Measurements from ENCODE around the gene CASKIN2.

CASKIN2 gene

GRCh38 chr17:75475144-75475835 is 40.0 kb downstream of the CASKIN2 start:
- TF ChIP-seq TCF12 (IDR thresholded peaks at IDR 0.05; ENCODE audit: low read depth) (no peak), CREB1 (IDR thresholded peaks at IDR 0.05; ENCODE audit: low read depth) (no peak), FOXM1 (IDR thresholded peaks at IDR 0.05; ENCODE audit: borderline replicate concordance, low read depth) (no peak), EP300 (IDR thresholded peaks at IDR 0.05; ENCODE audit: borderline replicate concordance) (no peak), ZBTB7A (IDR thresholded peaks at IDR 0.05; ENCODE audit: low read depth) (no peak), REST (IDR thresholded peaks at IDR 0.05; ENCODE audit: low read depth) (no peak), EGR1 (IDR thresholded peaks at IDR 0.05) (no peak), NFIC (IDR thresholded peaks at IDR 0.05) (no peak), TAF1 (IDR thresholded peaks at IDR 0.05; ENCODE audit: low read depth) (no peak), TEAD4 (IDR thresholded peaks at IDR 0.05) (no peak), CEBPB (IDR thresholded peaks at IDR 0.05) (no peak), YY1 (IDR thresholded peaks at IDR 0.05; ENCODE audit: low read depth) (no peak)

- TF ChIP-seq YY1 (IDR thresholded peaks at IDR 0.05; ENCODE audit: low read depth), result no peak
- no peak for TF ChIP-seq TCF12 (IDR thresholded peaks at IDR 0.05; ENCODE audit: low read depth)
- no peak for TF ChIP-seq REST (IDR thresholded peaks at IDR 0.05; ENCODE audit: low read depth)
- no peak for TF ChIP-seq RAD21 (IDR thresholded peaks at IDR 0.05; ENCODE audit: low read depth)
- no peak for TF ChIP-seq USF1 (IDR thresholded peaks at IDR 0.05)
- no peak for TF ChIP-seq ZBTB7A (IDR thresholded peaks at IDR 0.05; ENCODE audit: low read depth)
- no peak for TF ChIP-seq TAF1 (IDR thresholded peaks at IDR 0.05; ENCODE audit: low read depth)
- no peak for TF ChIP-seq FOXM1 (IDR thresholded peaks at IDR 0.05; ENCODE audit: borderline replicate concordance, low read depth)
- TF ChIP-seq EP300 (IDR thresholded peaks at IDR 0.05; ENCODE audit: borderline replicate concordance), result no peak
- no peak for TF ChIP-seq EGR1 (IDR thresholded peaks at IDR 0.05)
- no peak for TF ChIP-seq CREB1 (IDR thresholded peaks at IDR 0.05; ENCODE audit: low read depth)
- TF ChIP-seq TEAD4 (IDR thresholded peaks at IDR 0.05), result no peak
- no peak for TF ChIP-seq NFIC (IDR thresholded peaks at IDR 0.05)
- no peak for TF ChIP-seq MAX (IDR thresholded peaks at IDR 0.05)
These were observed 40.6 kb downstream of the CASKIN2 start for GRCh38 chr17:75474736-75475135.

GRCh38 chr17:75473246-75473645 is 42.1 kb downstream of the CASKIN2 start:
- TF ChIP-seq EGR1 (IDR thresholded peaks at IDR 0.05) (no peak), FOXM1 (IDR thresholded peaks at IDR 0.05; ENCODE audit: borderline replicate concordance, low read depth) (no peak), REST (IDR thresholded peaks at IDR 0.05; ENCODE audit: low read depth) (no peak), TAF1 (IDR thresholded peaks at IDR 0.05; ENCODE audit: low read depth) (no peak), CREB1 (IDR thresholded peaks at IDR 0.05; ENCODE audit: low read depth) (no peak), NFIC (IDR thresholded peaks at IDR 0.05) (no peak), TCF12 (IDR thresholded peaks at IDR 0.05; ENCODE audit: low read depth) (no peak), TEAD4 (IDR thresholded peaks at IDR 0.05) (no peak), USF1 (IDR thresholded peaks at IDR 0.05) (no peak), MAX (IDR thresholded peaks at IDR 0.05) (no peak), EP300 (IDR thresholded peaks at IDR 0.05; ENCODE audit: borderline replicate concordance) (no peak), YY1 (IDR thresholded peaks at IDR 0.05; ENCODE audit: low read depth) (no peak), CEBPB (IDR thresholded peaks at IDR 0.05) (no peak), ZBTB7A (IDR thresholded peaks at IDR 0.05; ENCODE audit: low read depth) (no peak), RAD21 (IDR thresholded peaks at IDR 0.05; ENCODE audit: low read depth) (no peak)

- TF ChIP-seq MAX (IDR thresholded peaks at IDR 0.05) (peak; percentile 27; the same call in 1 of the 2 replicates), FOXM1 (IDR thresholded peaks at IDR 0.05; ENCODE audit: borderline replicate concordance, low read depth) (no peak)
These were observed 43.2 kb downstream of the CASKIN2 start for GRCh38 chr17:75472119-75472518.

Measured in Ishikawa (cell line).